Epithelial cell of esophagus (primary cell): Measurements from ENCODE around the gene PNO1.

ENCODE experiments used
- DNase-seq: peaks from one replicate; pipeline ENCODE4 v3.0.0; 2010; ENCODE audit warnings: low read depth
- H3K4me3 ChIP-seq: 2 replicates; pipeline ENCODE4 v1.5.1; 2011; ENCODE audit warnings: mild to moderate bottlenecking, low read length, control low read depth
- TF ChIP-seq, protein P1 (sequence below): IDR thresholded peaks from 2 replicates; pipeline ENCODE4 v1.5.1; 2011; ENCODE audit warnings: low read depth, mild to moderate bottlenecking, low read length, control low read depth, inconsistent platforms; ENCODE audit not compliant: insufficient read depth; ENCODE audit errors: missing control alignments

The PNO1 gene

DNA sequence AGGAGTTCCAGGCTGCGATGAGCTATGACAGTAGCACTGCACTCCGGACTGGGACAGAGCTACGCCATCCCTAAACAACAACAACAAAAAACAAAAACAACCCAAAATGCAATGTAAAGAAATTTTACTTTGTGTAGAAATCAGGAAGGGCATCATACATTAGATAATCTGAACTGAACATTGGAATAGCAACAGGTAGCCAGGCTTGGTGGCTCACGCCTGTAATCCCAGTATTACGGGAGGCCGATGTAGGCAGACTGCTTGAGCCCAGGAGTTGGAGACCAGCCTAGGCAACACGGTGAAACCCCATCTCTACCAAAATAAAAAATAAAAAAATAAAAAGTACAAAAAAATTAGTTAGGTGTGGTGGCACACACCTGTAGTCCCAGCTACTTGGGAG, 2.1 kb upstream of the PNO1 start:
- no peak for DNase-seq
- TF ChIP-seq, protein P1, sequence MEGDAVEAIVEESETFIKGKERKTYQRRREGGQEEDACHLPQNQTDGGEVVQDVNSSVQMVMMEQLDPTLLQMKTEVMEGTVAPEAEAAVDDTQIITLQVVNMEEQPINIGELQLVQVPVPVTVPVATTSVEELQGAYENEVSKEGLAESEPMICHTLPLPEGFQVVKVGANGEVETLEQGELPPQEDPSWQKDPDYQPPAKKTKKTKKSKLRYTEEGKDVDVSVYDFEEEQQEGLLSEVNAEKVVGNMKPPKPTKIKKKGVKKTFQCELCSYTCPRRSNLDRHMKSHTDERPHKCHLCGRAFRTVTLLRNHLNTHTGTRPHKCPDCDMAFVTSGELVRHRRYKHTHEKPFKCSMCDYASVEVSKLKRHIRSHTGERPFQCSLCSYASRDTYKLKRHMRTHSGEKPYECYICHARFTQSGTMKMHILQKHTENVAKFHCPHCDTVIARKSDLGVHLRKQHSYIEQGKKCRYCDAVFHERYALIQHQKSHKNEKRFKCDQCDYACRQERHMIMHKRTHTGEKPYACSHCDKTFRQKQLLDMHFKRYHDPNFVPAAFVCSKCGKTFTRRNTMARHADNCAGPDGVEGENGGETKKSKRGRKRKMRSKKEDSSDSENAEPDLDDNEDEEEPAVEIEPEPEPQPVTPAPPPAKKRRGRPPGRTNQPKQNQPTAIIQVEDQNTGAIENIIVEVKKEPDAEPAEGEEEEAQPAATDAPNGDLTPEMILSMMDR = no peak
- no peak overlapping the region for H3K4me3 ChIP-seq

- no peak for DNase-seq
- TF ChIP-seq, protein P1 = no peak
- H3K4me3 ChIP-seq = peak overlapping the region; percentile 67
These were observed 1.3 kb upstream of the PNO1 start for GRCh38 chr2:68156419-68156818.

DNA sequence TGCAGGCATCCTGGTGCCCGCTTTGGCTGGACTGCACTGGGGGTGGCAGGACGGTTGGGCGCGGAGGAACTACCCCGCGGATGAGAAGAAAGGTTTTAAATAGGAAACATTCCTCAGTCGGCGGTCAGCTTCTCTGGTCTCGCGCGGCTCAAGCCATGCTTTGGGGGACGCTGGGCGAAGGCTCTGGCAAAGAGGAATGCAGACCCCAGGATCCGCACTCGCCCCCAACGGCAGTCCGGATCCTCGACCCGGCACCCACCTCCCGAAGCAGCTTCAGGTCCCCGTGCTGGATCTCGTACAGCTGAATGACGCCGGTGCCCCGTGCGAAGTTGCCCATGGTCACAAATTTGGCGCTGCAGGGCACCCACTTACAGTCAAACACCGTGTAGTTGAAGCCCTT, 686 bp upstream of the PNO1 start:
- DNase-seq = no peak
- TF ChIP-seq, protein P1 = no peak
- peak overlapping the region; percentile 67 for H3K4me3 ChIP-seq

GRCh38 chr2:68158134-68158447, 403 bp downstream of the PNO1 start:
- peak overlapping the region; percentile 67 for H3K4me3 ChIP-seq
- no peak for DNase-seq
- TF ChIP-seq, protein P1 = no peak

DNA sequence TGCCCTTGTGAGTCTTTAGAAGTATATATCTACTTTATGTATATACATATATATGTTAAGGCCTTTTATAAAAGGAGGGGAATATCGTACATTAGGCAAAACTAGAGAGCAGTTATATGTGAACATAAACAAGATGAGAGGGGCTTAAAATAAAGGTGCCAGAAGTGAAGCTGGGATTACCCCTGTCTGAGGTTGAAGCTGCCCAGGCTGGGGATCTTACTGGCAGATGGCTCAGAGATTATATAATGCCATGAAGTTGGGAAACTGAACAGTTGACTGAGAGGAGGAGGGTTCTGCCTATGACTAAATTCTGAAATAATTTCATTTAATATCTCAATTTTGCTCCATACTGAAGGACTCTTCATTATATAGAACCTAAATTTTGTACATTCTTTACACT, 6.0 kb downstream of the PNO1 start:
- no peak overlapping the region for H3K4me3 ChIP-seq
- TF ChIP-seq, protein P1 = no peak
- no peak for DNase-seq

DNA sequence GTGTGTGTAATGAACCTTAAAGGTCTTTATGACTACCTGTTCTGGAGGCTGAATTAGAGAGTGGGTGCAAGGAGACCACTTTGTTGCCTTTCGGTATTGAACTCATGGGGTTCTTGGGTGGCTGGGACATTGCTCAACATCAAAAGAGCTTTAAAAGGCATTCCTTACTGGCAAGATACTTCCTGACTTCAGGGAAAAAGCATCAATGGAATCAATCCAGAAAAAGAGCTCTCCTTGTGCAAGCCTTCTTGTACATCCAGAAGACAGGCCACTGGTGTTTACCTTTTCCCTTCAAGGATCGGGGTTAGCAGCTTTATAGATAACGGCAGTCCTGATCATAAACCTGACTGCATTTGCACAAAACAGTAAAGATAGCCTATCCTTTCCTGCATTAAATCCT, 9.5 kb downstream of the PNO1 start:
- DNase-seq = no peak
- TF ChIP-seq, protein P1 = no peak
- H3K4me3 ChIP-seq = no peak overlapping the region

DNA sequence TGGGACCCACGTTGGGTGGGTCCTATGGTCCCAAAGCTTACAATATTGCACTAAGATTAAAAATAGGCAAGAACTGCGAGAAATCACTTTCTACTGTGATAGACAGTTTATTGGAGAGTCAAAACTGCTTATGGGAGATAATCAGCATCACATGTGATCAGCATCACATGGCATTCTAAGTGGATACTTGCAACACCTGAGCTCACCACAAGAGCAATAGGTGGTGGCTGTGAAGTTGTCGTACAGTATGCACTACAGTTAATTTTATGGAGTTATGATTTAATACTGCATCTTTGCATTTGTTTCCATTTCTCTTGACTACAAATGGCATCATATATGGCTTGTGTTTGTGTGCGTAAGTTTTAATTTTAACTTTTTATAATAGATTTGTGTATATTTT, 11.6 kb downstream of the PNO1 start:
- no peak overlapping the region for H3K4me3 ChIP-seq
- DNase-seq = no peak
- TF ChIP-seq, protein P1 = peak; percentile 13
